MCF 10A (cell line): ENCODE measurements around the gene ZMYND8. TPM values are rescaled to one million over a fixed set of nuclear protein-coding genes. Genes with fewer than 3 reads are reported as not detected.

Experiments
- BruUV-seq: library from RNA; stranded (reverse); fragments of 400-500 nt; replicated peaks from 2 replicates; lab custom pipeline; 2021; lab: Mats Ljungman, UMichigan
- CTCF ChIA-PET: fragments of 300-600 bp; sonication (Branson Sonifier 250); formaldehyde crosslinking; extraction: SDS; loops from one replicate; lab custom pipeline; 2021; ENCODE audit warnings: antibody characterized with exemption, inconsistent platforms; lab: Yijun Ruan, JAX
- POLR2A ChIA-PET: fragments of 300-600, 350-650 bp; sonication (Branson Sonifier 250); formaldehyde crosslinking; extraction: SDS; loops from one replicate; lab custom pipeline; 2020; ENCODE audit warnings: antibody characterized with exemption, inconsistent platforms; lab: Yijun Ruan, JAX
- DNase-seq: peaks from one replicate; pipeline ENCODE4 v3.0.0-alpha.2; 2018; ENCODE audit not compliant: unreplicated experiment
- H3K27ac Mint-ChIP-seq: one replicate; pipeline ENCODE4 v1.8.0; 2022; ENCODE audit warnings: mild to moderate bottlenecking, low read depth, mixed read lengths; ENCODE audit not compliant: unreplicated experiment
- H3K27me3 Mint-ChIP-seq: one replicate; pipeline ENCODE4 v1.8.0; 2022; ENCODE audit warnings: mixed read lengths; ENCODE audit not compliant: insufficient read depth, unreplicated experiment
- H3K36me3 Mint-ChIP-seq: one replicate; pipeline ENCODE4 v1.8.0; 2022; ENCODE audit warnings: mild to moderate bottlenecking, moderate library complexity, mixed read lengths; ENCODE audit not compliant: insufficient read depth, unreplicated experiment
- H3K4me1 Mint-ChIP-seq: one replicate; pipeline ENCODE4 v1.8.0; 2022; ENCODE audit warnings: mixed read lengths; ENCODE audit not compliant: insufficient read depth, unreplicated experiment
- H3K4me3 Mint-ChIP-seq: one replicate; pipeline ENCODE4 v1.8.0; 2022; ENCODE audit warnings: mild to moderate bottlenecking, moderate library complexity, mixed read lengths; ENCODE audit not compliant: unreplicated experiment
- H3K9me3 Mint-ChIP-seq: one replicate; pipeline ENCODE4 v1.8.0; 2022; ENCODE audit warnings: mixed read lengths; ENCODE audit not compliant: unreplicated experiment
- CTCF ChIP-seq: fragments of 200-600 bp; IDR thresholded peaks from one replicate; pipeline ENCODE4 v1.8.0; 2022; ENCODE audit warnings: antibody characterized with exemption, mild to moderate bottlenecking; ENCODE audit not compliant: unreplicated experiment
- intact Hi-C: fragments of 100-400 bp; cut with micrococcal nuclease; formaldehyde crosslinking; loops from 2 replicates; pipeline ENCODE4 v1.14.1; 2022
- total RNA-seq: library from RNA; stranded (reverse); gene quantifications from 2 replicates; pipeline ENCODE4 v1.2.3, GENCODE V29; 2022

Gene ZMYND8
- total RNA-seq, 1 experiment from 2014 or later, result 127 TPM

GRCh38 chr20:47201074-47201730 is 155.3 kb downstream of the ZMYND8 start:
- no TSS peak for BruUV-seq

GRCh38 chr20:47198996-47199552 is 157.4 kb downstream of the ZMYND8 start:
- H3K4me3 Mint-ChIP-seq, result no peak overlapping the region
- H3K27me3 Mint-ChIP-seq, result no peaks in the 10 kb centered on the region
- peaks cover 3% of the 10 kb centered on the region for H3K36me3 Mint-ChIP-seq
- CTCF ChIA-PET, result interaction anchor here (0.6 to 10.2 kb wide), 11 partner anchors 14 to 460 kb away, joined by 3 to 108 read pairs (median 5); no protein-coding TSS in a partner anchor
- no peak for TF ChIP-seq CTCF
- H3K27ac Mint-ChIP-seq, result no peak overlapping the region
- POLR2A ChIA-PET, result interaction anchor here (0.7 to 1.3 kb wide), 2 partner anchors 8 to 228 kb away, joined by 3 to 4 read pairs; no protein-coding TSS in a partner anchor
- no TSS peak for BruUV-seq
- no peaks in the 10 kb centered on the region for H3K9me3 Mint-ChIP-seq
- no peak for DNase-seq
- peaks cover 5% of the 10 kb centered on the region for H3K4me1 Mint-ChIP-seq
- intact Hi-C loops, result loop anchor here (10.0 kb wide), 1 partner anchor 444 kb away; no protein-coding TSS in a partner anchor

More at GRCh38 chr20:47201074-47201730, 155.3 kb downstream of the ZMYND8 start:
- no peaks in the 10 kb centered on the region for H3K9me3 Mint-ChIP-seq
- H3K36me3 Mint-ChIP-seq, result peaks cover 18% of the 10 kb centered on the region
- H3K27ac Mint-ChIP-seq, result no peak overlapping the region
- ChIA-PET POLR2A (no interaction called here), CTCF (interaction anchor here (0.6 to 10.2 kb wide), 7 partner anchors 10 to 445 kb away, joined by 3 to 108 read pairs (median 4); no protein-coding TSS in a partner anchor)
- no peak for DNase-seq
- no peaks in the 10 kb centered on the region for H3K27me3 Mint-ChIP-seq
- H3K4me1 Mint-ChIP-seq, result peaks cover 6% of the 10 kb centered on the region
- no peak for TF ChIP-seq CTCF
- no peak overlapping the region for H3K4me3 Mint-ChIP-seq
- intact Hi-C loops, result no loop called here

GRCh38 chr20:47198254-47198671 is 158.2 kb downstream of the ZMYND8 start:
- Mint-ChIP-seq H3K36me3 (no peaks in the 10 kb centered on the region), H3K27ac (no peak overlapping the region), H3K4me3 (no peak overlapping the region), H3K27me3 (no peaks in the 10 kb centered on the region), H3K4me1 (peaks cover 5% of the 10 kb centered on the region), H3K9me3 (no peaks in the 10 kb centered on the region)
- CTCF ChIA-PET, result interaction anchor here (0.6 to 10.2 kb wide), 17 partner anchors 9 to 459 kb away, joined by 3 to 108 read pairs (median 5); no protein-coding TSS in a partner anchor
- TF ChIP-seq CTCF, result no peak
- peak; percentile 51 for DNase-seq
- POLR2A ChIA-PET, result interaction anchor here (0.7 to 1.3 kb wide), 3 partner anchors 9 to 229 kb away, joined by 3 to 4 read pairs (median 4); no protein-coding TSS in a partner anchor
- BruUV-seq, result no TSS peak
- intact Hi-C loops, result loop anchor here (10.0 kb wide), 1 partner anchor 443 kb away; no protein-coding TSS in a partner anchor
